ELR (cell line): Measurements from ENCODE around the gene PNMA8B.
"Not testable (repeated sequence)": the region's sequence is repeated elsewhere in the genome, so short reads cannot be mapped to it uniquely, and the experiment has no call there.

Source experiments
- DNase-seq: peaks from one replicate; pipeline ENCODE4 v3.0.0-alpha.2; 2015; ENCODE audit warnings: low read depth

PNMA8B gene

GRCh38 chr19:46495786-46496099, at the start of gene PNMA8B:
Gene PNMA8B, minus strand, starts transcription at chr19:46495867. Its CDS starts 402 bp downstream, at chr19:46495465.
- DNase-seq: no peak

DNA sequence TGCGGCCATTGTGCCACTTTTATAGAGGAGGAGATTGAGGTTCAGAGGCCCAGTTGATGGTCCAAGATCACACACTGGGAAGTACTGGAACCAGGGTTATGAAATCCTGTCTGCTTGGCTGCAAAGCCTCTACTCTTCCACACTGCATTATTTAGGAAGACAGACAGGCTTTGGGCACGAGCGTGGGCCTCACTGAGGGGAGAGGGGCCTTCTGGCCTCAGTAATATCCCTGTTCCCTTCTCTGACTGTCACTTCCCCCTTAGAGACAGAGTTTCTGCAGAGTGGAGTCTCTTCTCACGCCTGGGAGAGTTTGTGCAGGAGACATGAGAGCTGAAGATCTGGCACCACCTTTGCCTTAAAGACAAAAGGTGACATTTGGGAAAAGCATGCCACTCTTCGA, 49.0 kb upstream of the PNMA8B start:
- DNase-seq: no peak

GRCh38 chr19:46542428-46543230, 47.0 kb upstream of the PNMA8B start:
- peak; percentile 91 for DNase-seq

- peak; percentile 55 for DNase-seq
Observed at GRCh38 chr19:46537136-46538097, 41.8 kb upstream of the PNMA8B start.

- DNase-seq: no peak
Observed at GRCh38 chr19:46536391-46536790, 40.7 kb upstream of the PNMA8B start.

DNA sequence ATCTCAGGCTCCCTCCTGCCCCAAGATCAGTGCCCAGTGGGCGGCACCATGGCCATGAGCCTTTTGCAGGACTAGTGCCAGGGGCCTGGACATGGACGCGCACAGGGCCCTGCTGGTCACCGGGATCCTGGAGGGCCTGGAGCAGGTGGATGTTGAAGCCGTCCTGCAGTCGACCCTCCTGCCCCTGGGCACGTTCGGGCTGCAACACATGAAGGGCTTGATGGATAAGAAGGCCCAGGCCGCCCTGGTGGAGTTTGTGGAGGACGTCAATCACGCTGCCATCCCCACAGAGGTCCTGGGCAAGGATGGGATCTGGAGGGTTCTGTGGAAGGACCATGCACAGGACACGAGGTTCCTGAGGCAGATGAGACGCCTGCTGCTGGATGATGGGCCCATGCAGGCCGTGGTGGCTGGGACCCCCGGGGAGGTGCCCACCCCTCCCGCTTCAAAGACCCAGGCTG, 38.0 kb upstream of the PNMA8B start:
- DNase-seq: no peak

DNA sequence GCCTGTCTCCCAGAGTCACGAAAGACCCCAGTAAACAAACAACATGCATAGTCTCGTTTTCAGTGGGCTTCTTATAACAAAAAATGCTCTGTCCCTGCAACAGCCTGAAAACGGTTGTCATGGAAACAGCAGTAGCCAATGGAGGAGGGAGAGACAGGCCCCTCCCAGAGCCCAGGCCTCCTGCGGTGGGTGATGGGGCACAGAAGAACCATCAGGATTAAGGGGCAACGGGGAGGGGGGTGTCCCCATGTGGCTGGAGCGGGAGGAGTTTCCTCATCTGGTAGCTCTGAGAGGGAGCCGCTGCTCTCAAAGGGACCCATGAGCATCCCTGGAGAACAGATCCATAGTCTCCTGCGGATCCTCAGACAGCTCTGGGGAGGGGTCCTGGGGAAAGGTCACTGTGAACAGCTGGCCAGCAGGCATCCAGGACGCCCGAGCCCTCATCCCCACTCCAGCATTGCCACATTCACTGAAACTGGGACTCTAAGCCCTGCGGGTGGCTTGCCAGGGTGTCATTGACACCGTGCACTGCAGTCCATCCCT, 37.5 kb upstream of the PNMA8B start:
- no peak for DNase-seq

- peak; percentile 21 for DNase-seq
Observed at GRCh38 chr19:46530636-46531035, 35.0 kb upstream of the PNMA8B start.

DNA sequence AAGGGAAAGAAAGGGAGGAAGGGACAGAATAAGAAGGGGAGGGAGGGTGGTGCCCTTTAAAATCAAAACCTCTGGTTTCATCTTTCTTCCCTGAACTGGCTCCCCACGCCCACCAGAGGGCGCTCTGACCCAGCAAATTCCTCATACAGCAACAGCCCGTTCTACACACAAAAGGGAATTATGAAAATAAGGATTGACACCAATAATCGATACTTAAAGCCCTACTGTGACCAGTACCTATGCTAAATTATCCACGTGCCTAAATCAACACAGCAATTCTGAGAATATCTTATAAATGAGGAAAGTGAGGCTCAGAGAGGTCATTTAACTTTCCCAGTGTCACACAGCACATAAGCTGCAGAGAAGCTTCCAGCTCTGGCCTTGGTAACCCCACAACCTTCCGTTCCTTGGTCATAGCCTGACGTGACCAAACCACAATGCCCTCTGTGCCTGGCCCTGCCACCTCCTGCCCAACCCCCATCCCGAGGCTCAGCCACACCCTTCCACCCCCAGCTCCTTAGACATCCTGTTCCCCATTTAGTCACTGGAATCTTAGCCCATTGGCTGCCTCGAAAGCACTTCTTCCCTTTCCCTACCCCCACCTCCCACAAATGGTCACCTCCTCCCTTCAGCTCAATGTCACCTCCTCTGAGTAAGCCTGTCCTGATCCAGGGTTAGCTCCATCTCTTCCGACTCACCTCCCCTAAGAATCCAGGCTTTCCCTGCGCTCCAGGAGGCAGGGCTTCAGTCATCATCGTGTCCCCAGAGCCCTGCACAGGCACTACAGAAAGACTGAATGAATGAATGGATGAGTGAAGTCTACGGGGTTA, 34.2 kb upstream of the PNMA8B start:
- peak; percentile 60 for DNase-seq

DNA sequence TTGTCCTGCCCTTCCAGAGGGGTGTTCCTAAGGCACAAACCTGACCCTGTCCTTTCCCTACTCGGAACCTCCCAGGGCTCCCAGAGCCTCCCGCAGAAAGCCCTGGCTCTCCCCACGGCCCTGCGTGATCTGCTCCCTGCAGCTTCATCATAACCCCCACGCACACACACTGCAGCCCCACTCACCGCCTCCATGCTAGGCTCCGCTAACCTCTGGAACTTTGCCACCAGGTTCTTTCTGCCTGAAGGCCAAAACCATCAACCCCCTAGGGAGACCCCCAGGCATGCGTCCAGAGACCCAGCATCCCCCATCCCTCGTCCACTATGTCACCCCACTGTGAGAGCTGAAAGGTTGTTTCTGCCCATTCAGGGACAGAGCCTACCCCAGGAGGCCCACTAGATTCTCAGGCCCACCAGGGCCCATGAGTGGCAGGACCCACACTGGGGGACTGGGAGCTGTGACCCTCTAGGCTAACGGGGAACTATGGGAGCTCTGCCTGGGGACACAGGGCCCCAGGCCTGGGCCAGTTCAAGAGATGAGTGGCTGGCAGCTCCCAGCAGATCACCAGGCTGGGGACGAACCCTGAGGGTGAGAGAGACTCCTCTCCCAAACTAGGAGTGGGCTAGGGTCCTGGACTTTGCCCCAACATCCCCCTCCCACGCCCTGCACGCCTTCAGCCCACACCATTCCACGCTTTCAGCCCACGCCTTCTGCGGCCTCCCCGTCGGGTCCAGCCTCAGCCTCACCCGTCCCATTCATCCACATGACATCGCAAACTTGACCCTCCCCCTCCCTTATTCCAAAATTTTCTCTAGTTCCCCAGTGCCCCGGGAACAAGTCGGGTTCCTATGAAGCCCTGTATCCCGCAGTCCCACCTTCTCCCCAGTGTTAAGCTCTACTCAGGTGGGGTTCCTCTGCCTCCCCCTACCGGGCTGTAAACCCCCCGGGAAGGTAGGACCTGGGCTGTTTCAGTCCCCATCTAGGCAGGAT, 33.2 kb upstream of the PNMA8B start:
- DNase-seq: no peak

DNA sequence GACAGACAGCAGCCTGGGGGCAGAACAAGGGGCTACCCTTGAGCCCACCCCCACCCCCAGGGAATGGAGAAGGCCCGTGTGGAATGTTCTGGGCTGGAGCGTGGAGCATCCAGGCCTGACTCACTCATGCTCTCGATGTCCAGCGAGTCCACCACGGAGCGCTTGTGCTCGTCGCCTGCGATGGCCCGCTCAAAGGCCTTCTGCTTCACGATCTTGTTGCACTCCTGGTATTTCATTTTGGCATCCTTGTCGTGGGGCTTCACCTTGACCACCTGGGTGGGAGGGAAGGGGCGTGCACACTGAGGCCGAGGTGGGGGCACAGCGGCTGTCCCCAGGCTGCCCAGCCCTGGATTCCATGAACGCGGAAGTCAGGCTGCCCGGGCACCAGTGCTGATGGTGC, 31.1 kb upstream of the PNMA8B start:
- not testable (repeated sequence) for DNase-seq

DNA sequence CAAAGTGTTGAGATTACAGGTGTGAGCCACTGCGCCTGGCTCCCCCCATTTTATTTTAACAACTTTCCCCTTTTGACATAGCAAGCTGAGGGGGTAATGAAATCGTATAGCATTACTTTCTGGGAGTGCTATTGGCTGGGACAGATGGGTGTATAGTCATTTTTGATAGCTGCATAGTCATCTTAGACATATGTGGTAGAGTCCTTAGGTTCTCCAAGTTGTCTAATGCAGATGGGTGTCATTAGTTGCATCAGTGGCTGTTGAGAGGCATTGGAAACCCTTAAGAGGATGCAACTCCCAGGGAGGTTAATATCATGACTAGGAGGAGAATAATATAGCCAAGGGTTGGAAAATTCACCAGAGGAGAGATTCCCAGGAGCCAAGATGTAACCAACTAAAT, 28.6 kb upstream of the PNMA8B start:
- no peak for DNase-seq

- not testable (repeated sequence) for DNase-seq
Observed at GRCh38 chr19:46522988-46523387, 27.3 kb upstream of the PNMA8B start.

GRCh38 chr19:46521241-46521868, 25.7 kb upstream of the PNMA8B start:
- DNase-seq: no peak

GRCh38 chr19:46520616-46521015, 24.9 kb upstream of the PNMA8B start:
- no peak for DNase-seq

DNA sequence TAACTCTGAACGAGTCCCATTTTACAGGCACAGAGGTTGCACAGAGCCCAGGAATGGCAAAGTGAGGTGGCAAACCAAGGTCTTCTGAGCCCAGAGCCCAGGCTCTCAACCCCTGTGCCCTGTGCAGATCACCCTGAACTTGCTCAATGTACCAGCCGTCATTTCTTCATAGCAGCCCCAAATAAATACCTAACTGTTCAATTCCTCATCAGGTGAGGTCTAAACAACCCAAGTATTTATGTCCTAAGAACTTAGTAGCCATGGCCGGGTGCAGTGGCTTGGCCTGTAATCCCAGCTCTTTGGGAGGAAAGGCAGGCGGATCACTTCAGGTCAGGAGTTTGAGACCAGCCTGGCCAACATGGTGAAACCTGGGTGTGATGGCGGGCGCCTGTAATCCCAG, 21.8 kb upstream of the PNMA8B start:
- DNase-seq: no peak

DNA sequence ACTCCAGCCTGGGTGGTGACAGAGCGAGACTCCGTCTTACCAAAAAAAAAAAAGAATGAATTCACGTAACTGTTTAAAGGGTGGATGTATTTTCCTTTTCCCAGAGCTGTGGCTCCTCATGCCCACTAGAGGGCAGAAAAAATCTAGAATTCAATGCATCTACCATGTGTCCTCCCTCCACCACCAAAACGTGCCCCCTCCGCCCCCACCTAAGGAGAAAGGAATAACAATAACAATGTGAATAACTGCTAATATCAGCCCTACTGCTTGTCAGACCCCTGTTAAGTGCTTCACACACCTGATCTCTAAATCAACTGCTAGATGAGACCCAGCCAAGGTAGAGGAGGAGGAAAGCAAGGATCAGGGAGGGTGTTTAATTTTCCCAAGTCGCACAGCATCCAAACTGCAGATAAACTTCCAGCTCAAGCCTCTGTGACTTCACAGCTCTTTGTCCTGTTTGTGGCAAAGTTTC, 20.2 kb upstream of the PNMA8B start:
- peak; percentile 68 for DNase-seq

DNA sequence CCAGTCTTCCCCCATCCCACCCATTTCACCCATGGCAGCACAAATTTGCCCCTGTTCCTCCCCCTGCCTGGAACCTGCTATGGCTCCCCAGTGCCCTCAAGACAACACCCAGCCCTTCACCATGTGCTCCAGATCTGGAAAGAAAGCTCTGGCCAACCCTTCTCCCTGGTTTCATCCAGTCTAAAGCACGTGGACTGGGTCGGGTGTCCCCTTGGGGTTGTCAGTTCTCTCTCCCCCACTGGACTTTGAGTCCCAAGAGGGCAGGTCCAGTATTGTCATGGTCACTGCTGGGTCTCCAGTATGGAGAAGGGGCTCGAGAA, 19.6 kb upstream of the PNMA8B start:
- DNase-seq: no peak

- no peak for DNase-seq
Observed at GRCh38 chr19:46514589-46515289, 19.1 kb upstream of the PNMA8B start.
